NCI-H2107 treated with DMSO at 0.1 percent for 48 hours (cell line): Measurements from ENCODE around the gene KRTAP13-2.

Experiments used
- DNase-seq: peaks from one replicate; lab custom pipeline; 2025; ENCODE audit not compliant: unreplicated experiment; lab: John Stamatoyannopoulos, UW

Gene KRTAP13-2, protein sequence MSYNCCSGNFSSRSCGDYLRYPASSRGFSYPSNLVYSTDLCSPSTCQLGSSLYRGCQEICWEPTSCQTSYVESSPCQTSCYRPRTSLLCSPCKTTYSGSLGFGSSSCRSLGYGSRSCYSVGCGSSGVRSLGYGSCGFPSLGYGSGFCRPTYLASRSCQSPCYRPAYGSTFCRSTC

DNA sequence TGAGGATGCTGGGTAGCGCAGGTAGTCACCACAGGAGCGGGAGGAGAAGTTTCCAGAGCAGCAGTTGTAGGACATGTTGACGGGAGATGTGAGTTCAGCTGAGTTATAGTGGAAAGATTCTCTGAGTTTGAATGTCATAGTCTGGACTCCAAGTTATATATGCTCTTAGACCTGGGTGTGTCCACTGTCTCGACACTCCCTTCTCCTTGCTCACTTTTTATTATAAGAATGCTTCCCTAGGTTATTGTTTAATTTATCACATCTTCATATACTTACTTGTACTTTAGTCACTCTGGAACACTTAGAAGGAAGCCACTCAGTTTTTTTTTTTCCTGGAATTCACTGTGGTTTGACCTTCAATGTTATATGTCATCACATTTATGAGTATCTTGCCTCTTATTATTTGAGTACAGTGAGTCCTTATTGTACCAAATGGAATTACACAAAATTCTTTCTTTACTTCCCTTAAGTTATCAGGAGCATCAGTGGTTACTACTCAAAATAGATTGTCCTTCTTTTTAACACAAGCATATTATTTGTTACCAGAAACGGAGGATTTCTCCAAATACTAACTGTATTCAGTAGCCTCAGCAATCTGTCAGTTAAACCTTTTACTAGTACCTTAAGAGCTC, at the start of gene KRTAP13-2:
TSS of gene KRTAP13-2 (minus strand) at position 133 of the 632 bp plus-strand sequence. CDS start at position 75, 58 bp downstream.
- DNase-seq, result no peak

DNA sequence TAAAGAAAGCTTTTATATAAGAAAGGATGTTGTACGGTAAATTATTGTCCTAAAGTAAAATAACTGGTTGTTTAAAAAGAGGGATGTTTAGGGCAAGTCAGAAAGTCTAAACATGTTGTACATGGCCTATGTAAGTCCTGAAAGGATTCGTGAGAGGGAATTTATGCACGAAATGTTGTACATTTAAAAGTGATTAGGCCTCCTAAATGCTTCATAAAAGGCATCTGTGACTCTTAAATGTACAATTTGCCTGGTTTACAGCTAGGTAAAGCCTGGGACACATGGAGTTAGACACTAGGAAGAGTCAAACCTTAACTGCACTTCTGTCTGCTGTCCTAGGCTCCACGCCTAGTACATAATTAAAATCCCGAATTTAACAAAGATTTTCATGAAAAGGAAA, 43.9 kb upstream of the KRTAP13-2 start:
- no peak for DNase-seq

DNA sequence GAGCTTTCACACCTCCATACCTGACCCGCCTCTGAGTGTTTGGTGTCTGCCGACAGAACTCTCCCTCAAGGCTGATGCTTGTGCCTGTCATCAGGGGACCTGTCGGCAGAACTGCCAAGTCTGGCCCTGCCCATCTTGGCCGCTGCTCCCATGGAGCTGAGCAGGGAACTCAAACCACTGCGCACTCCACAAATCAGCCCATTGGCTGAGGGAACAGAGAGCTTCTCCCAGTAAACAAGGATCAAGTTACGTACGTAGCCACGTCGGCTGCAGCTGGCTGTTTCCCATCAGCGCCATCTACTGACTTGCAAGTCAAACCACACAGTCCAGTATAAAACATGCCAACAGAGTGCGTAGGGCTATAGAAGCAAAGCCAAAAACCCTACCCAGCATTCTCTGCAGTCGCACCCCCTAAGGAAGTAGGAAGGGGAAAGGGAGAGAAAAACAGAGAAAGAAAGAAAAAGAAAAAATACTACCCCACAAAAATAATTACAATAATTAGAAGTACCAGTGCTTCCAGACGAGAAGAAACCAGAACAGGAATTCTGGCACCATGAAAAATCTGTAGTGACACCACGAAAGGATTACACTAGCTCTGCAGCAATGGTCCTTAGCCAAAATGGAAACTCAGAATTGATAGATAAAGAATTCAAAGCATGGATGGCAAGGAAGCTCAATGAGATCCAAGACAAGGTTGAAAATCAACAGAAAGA, 36.9 kb upstream of the KRTAP13-2 start:
- peak; percentile 93 for DNase-seq

DNA sequence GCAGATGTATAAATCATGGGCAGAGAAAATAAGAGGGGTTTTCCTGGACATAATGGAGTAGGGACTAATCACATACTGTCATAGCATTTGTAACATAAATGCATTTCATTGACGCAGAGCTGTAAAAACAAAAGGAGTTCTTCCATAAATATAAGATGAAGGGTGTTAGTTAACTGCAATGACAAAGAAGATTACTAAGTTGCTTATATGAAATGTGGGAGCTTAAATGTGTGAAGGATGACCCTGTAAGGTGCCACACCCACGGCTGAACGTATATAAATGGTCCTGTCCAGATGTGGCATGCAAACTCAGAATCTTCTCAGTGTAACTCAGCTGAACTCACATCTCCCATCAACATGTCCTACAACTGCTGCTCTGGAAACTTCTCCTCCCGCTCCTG, 23.7 kb upstream of the KRTAP13-2 start, which contains the start of gene KRTAP13-1:
TSS of gene KRTAP13-1 (plus strand) at position 301 of the 400 bp plus-strand sequence. CDS start at position 357, 56 bp downstream.
- no peak for DNase-seq

DNA sequence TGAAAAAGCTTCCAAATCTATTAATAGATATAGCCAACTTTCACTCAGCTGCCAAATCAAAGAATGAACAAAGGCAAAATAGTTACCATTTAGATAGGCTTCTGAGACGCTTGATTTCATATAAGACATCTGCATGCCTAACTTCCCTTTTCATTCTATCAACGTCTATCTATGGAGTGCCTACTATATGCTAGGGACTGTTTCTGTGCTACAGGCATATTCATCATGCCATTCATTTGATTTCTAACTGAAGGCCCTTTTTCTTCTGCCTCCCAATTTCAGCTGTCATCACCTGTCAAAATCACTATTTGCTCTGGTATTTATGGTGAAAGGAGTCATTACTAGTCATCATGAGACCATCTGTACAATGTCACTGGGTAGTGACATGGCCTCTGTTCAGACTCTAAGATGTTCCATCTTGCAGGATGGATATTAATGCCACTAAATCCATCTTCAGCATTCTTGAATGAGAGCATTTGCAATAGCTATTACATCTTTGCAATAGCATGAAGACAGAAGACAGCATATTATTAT, 19.5 kb upstream of the KRTAP13-2 start:
- no peak for DNase-seq

DNA sequence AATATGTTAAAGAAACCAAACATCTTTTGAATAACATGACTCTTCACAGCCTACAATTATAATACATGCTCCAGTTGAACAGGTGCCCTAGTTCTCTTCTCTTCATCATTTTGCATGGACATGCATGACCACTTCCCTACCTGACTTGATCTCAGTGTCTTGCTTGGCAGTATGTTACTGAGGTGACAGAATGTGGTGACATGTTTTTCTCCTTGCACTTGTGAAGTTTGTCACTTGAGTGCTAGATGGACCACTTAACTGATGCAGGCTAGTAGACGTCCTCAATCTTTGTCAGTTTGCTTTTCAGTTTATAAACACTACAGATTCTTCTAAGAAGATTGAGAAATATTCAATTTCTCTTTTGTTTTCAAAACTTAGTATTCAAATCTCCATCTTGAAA, 10.1 kb upstream of the KRTAP13-2 start:
- no peak for DNase-seq

DNA sequence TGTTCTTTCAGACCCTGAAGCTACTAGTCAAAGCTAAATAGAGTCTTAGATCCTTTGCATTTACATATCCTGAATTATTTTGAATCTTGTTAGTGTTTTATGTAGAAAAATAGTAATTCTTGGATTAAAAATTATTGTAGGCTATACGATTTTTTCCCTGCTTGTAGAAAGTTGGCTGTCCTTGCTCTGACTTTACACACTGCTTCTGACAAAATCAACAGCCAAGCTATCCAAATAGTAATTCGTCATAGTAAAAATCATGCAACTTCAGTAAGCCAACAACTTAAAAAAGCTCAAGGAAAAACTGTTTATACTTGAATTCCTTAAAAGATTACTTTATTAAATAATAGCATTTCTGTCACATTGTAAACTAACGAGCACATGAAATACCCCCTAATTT, 16.2 kb downstream of the KRTAP13-2 start:
- DNase-seq, result no peak

DNA sequence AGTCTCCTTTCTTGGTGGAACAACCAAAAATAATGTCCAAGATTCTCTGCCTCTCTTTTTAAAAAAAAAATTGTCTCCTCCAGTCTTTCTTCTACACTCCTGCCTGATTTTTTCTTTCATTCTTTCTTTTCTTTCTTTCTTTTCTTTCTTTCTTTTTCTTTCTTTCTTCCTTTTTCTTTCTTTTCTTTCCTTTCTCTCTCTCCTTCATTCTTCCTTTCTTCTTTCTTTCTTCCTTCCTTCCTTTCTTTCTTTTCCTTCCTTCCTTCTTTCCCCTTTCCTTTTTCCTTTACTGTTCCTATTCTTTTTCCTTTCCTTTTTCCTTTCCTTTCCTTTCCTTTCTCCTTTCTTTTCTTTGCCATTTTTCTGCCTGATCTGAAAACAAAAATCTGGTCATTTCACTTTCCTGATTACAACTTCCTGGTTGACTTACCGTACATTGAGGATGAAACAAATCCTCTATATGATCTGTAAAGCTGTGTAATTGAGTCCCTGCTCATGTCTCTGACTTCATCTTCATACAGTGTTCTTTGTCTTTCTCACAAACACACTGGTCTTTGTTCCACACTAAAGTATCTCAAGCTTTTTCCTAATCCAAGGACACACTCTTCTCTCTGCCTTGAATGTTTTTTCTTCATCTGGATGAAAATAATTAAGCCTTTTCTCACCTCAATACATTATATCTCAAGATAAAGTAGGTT, 17.6 kb downstream of the KRTAP13-2 start:
- DNase-seq, result no peak

DNA sequence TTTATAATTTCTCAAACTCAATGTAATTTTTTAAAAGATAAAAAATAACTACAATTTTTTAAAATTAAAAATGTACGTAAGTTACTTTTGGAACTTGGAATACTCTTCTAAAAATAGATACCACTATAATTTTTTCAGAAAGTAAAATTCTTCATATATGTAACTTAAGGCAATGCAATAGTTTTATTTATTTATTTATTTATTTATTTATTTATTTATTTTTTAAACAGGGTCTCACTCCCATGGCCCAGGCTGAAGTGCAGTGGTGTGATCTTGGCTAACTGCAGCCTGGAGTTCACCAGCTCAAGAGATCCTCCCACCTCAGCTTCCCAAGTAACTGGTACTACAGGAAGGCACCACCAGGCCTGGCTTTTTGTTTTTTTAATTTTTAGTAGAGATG, 20.5 kb downstream of the KRTAP13-2 start:
- no peak for DNase-seq

DNA sequence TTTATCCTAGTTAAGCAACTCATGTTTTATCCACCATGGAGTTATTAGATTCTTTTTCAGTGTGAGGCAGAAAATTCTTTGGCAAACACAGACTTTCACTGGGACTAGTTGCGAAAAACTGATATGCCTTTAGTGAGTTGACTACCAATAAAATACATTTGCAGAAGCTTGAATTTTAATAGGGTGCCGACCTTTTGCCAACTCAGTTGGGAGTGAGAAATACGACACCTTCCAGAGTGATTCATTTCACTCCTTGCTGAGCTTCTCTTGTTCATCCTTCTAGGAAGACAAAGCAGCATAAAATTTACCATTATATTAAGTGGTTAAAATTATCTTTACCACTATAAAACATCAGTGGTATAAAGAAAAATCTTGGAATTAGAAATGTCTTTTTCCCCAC, 22.5 kb downstream of the KRTAP13-2 start:
- no peak for DNase-seq

DNA sequence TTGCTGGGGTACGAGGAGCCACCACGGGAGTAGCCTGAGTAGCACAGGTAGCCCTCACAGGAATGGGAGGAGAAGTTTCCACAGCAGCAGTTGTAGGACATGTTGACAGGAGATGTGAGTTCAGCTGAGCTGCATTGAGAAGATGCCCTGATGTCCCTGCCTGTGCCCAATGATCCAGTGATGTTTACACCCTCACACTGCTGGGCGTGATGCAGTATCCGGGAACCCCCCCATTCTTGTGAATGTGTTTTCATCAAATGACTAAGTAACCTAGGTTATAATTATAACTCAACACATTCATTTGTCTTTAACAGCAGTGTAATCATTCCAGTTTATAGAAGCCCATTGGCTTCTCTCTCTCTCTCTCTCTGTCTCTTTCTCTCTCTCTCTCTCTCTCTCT, 23.6 kb downstream of the KRTAP13-2 start, which contains the start of gene KRTAP23-1:
TSS of gene KRTAP23-1 (minus strand) at position 101 of the 400 bp plus-strand sequence. CDS start at position 101, 0 bp downstream.
- DNase-seq, result no peak

DNA sequence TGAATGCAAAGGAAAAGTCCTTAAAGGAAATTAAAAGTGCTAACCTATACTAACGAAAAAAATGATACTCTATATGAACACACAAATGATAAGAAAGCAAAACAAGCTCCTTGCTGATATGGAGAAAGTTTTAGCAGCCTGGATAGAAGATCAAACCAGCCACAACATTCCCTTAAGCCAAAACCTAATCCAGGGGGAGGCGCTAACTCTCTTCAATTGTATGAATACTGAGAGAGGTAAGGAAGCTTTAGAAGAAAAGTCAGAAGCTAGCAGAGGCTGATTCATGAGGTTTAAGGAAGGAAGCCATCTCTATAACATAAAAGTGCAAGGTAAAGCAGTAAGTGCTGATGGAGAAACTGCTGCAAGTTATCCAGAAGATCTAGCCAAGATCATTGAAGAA, 27.1 kb downstream of the KRTAP13-2 start:
- DNase-seq, result no peak

DNA sequence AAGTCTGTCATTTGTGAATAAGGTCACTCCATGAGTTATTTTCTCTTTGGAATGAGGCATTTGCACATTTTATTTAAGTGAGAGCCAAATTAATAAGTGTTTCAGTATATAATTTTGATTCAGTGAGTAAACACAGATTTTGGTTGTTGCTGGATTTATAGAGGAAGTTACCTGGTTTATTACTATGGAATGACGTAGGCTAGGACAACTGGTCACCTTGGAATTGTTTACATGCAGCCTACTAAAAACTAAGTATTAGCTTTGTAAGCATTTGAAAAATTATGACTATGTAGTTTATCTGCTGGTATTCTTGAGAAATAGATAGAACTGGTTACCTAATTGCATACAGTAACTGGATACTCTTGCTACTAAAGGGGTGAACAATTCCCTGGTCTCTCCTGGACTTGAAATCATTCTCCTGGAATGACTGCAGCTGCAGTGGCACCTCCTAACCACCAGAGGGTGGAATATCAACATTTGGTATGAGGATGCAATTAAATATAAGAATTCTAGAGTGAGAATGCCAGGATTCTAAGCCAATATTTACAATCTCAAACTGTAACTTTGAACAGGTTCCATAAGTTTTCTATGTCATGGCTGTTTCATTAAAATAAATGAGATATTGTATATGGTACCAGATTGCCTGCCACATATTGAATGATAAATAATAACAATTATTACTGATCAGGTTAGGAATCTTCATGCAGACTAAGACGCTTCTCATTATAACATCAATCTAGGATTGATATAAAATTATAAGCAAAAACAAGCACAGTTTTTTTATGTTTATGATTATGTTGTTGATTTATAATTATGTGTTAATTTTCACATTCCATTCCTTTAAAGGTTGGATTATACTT, 31.1 kb downstream of the KRTAP13-2 start:
- peak; percentile 12 for DNase-seq

DNA sequence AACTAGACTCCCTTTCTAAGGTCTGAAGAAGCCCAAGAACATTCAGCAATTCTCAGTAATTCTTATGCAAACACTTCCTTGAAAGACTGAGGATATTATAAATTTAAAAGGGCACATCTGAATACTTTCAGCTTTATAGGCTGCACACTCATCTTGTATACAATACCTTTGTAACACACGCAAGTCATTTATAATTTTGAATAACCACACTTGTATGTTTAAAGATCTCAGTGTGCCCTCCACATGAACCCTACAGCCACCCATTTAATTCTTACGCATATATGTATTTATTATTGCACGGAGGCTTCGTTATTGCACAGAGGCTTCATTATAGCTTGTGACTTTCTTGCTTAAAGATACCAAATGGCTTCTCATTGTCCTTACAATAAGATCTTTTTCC, 33.4 kb downstream of the KRTAP13-2 start:
- no peak for DNase-seq

DNA sequence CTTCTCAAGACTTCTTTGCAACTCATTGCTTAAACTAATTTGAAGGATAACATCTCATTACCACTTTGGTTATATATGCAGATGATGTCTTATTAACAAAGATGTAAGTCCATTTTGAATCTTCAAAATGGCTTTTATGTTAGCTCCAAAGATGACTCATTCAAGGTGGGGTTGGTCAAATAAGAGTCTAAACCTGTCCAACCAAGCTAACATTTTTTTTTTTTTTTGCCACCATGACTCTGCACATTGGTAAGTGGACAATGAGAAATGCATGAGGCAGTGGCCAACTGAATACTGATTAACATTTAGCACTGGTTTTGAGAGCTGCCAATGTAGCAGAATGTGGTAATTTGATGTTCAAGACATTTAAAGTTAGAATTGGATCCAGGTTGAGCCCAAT, 34.3 kb downstream of the KRTAP13-2 start:
- no peak for DNase-seq

DNA sequence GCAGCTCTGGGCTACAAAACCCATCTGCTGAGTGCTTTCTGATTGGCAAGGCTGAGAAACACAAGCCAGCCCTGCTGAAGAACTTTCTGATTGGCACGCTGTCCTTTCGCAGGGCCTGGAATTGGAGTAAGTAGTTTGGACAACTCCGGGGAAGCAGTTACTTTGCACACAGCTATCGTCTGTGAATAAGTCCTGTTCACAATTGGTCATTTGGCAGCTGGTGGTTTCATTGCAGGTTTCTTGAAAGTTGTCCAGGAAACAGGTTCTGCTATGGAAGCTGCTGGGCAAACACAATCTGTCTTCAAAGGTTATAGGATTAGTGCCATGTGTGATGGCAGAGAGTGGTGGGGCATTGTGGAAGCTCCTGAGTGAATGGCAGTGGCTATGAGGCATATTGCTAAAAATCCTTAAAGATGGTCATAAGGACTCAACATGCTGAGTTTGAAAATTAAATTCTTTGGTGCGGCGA, 34.8 kb downstream of the KRTAP13-2 start, which contains the start of gene KRTAP27-1:
TSS of gene KRTAP27-1 (minus strand) at position 419 of the 469 bp plus-strand sequence. CDS start at position 393, 26 bp downstream.
- no peak for DNase-seq

DNA sequence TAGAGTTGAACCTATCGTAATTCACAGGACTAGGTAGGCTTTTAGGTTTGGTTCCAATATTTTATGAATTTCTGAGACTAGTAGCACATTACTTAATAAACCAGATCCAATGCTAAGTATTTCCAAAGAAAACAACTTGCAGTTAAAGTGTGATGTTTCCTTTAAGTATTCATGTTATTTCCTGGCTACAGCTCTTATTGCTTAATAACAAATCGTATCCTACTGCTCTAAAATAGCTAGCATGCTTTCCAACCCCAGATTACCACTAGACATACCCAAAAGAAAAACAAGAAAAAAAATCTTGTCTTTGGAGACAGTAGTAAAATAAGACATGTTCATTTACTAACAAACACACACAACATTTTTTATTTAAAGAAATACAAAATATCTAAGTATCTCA, 35.5 kb downstream of the KRTAP13-2 start:
- DNase-seq, result no peak

DNA sequence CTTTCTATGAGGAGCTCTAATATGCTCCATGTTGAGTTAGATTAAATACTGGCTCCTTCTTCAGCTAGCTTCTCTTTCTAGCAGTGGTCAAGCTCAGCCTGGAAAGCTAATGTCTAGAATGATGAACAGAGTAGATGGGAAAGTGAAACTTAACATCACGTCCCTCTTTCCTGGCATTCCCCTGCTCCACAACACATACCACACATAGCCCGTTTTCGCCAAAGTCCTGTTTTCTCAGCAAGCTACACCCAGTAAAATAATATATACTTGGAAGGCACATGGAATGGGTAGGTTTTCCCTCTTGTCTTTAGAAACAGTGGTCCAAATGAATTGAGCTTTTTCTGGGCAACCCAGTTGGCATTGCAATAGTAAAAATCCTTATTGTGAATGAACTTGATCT, 38.3 kb downstream of the KRTAP13-2 start:
- DNase-seq, result no peak

DNA sequence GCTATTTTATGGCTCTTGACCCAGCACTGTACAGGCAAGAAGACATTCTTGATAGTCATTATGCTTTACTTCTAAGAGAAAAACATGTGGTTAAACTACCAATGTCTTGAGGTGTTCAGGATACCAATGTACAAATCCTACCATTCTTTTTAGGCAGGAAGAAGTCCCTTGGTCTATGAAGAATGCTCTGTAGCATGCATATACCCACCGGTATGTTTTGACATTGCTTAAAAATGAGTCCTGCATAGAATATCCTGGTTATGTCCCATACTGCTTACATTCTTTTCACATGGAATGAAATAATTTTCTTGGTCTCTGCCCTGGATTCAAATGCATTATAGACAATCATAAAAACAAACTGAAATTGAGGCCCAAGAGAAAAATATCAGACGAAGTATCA, 39.4 kb downstream of the KRTAP13-2 start:
- no peak for DNase-seq
